Progenitor cell of endocrine pancreas (in vitro differentiated cells): ENCODE results near the gene XNDC1N. TPM values are rescaled to one million over a fixed set of nuclear protein-coding genes. Genes with fewer than 3 reads are reported as not detected.

Source experiments
- DNase-seq: peaks from one replicate; pipeline ENCODE4 v3.0.0; 2021; ENCODE audit warnings: low spot score; ENCODE audit not compliant: unreplicated experiment
- H3K27ac Mint-ChIP-seq: 2 replicates; pipeline ENCODE4 v1.8.0; 2021; ENCODE audit warnings: mild to moderate bottlenecking, moderate library complexity, mixed read lengths
- H3K27me3 Mint-ChIP-seq: 2 replicates; pipeline ENCODE4 v1.8.0; 2021; ENCODE audit warnings: mixed read lengths
- H3K36me3 Mint-ChIP-seq: 2 replicates; pipeline ENCODE4 v1.8.0; 2022; ENCODE audit warnings: mixed read lengths; ENCODE audit not compliant: insufficient read depth
- H3K4me1 Mint-ChIP-seq: 2 replicates; pipeline ENCODE4 v1.8.0; 2021; ENCODE audit warnings: low read depth, mixed read lengths
- H3K4me3 Mint-ChIP-seq: 2 replicates; pipeline ENCODE4 v1.8.0; 2021; ENCODE audit warnings: low read depth, mild to moderate bottlenecking, moderate library complexity, mixed read lengths
- H3K9me3 Mint-ChIP-seq: 2 replicates; pipeline ENCODE4 v1.8.0; 2021; ENCODE audit warnings: low read depth, mixed read lengths
- total RNA-seq: library from RNA; stranded (reverse); gene quantifications from 2 replicates; pipeline ENCODE4 v1.2.1, GENCODE V29; 2021
- TF ChIP-seq, protein P1 (sequence below): fragments of 200-600 bp; sonication (generic); IDR thresholded peaks from one replicate; pipeline ENCODE4 v1.5.0; 2021; ENCODE audit warnings: antibody characterized with exemption, mild to moderate bottlenecking; ENCODE audit not compliant: unreplicated experiment

XNDC1N gene
- total RNA-seq, 1 donor from 2014 or later, result 12.3 TPM

DNA sequence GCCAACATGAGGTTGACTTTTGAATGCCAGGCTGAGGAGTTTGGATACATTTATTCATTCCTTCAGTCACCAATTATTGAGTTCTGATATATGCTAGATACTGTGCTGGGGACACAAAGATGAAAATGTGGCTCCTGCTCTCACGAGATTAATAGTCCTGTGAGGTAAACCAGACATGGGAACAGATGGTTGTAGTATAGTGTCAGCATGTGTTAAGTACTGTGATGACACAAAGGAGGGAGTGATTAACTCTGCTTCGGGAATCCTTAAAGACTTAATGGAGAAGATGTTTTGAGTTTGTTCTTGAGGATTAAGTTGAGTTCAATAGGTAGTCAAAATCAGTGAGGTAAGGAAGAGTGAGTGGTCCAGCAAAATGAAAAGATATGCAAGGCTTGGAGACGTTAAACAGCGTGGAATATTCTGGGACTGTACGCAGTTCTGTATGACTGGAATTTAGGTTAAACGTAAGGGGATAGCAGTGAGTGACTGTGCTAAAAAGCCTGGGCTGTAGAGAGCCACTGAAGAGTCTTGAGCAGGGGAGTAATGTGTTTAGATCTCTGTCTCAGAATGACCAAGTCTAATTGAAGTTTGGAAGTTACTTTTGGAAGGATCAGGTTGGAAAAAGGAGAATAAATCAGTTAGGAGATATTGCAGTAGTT is 12.3 kb upstream of the XNDC1N start:
- peaks cover 3% of the 10 kb centered on the region for H3K36me3 Mint-ChIP-seq
- TF ChIP-seq, protein P1, sequence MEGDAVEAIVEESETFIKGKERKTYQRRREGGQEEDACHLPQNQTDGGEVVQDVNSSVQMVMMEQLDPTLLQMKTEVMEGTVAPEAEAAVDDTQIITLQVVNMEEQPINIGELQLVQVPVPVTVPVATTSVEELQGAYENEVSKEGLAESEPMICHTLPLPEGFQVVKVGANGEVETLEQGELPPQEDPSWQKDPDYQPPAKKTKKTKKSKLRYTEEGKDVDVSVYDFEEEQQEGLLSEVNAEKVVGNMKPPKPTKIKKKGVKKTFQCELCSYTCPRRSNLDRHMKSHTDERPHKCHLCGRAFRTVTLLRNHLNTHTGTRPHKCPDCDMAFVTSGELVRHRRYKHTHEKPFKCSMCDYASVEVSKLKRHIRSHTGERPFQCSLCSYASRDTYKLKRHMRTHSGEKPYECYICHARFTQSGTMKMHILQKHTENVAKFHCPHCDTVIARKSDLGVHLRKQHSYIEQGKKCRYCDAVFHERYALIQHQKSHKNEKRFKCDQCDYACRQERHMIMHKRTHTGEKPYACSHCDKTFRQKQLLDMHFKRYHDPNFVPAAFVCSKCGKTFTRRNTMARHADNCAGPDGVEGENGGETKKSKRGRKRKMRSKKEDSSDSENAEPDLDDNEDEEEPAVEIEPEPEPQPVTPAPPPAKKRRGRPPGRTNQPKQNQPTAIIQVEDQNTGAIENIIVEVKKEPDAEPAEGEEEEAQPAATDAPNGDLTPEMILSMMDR, result no peak
- H3K4me1 Mint-ChIP-seq, result peaks cover 9% of the 10 kb centered on the region
- no peaks in the 10 kb centered on the region for H3K9me3 Mint-ChIP-seq
- no peak for DNase-seq
- H3K4me3 Mint-ChIP-seq, result no peak overlapping the region
- no peaks in the 10 kb centered on the region for H3K27me3 Mint-ChIP-seq
- H3K27ac Mint-ChIP-seq, result no peak overlapping the region

DNA sequence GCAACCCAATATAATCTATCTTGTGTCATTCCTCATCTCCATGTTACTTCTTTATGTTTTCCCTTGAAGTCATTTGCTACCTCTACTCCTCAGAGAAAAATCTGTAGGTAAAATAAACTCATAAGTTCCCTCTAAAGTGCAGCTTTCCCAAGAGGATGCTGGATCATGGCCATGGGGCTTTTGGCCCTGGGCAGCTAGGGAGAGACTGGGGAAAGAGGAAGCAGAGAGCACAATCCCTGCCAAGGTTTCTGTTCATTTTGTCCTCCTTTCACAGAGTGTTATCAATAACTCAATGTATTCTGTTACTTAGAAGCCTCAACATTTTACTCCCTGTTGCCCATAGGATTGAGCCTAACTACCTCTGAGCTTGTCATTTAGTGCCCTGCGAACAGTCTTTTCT is 9.4 kb upstream of the XNDC1N start:
- Mint-ChIP-seq H3K27me3 (no peaks in the 10 kb centered on the region), H3K36me3 (peaks cover 2% of the 10 kb centered on the region), H3K27ac (no peak overlapping the region), H3K4me1 (no peaks in the 10 kb centered on the region), H3K9me3 (no peaks in the 10 kb centered on the region), H3K4me3 (no peak overlapping the region)
- DNase-seq, result no peak
- TF ChIP-seq, protein P1, result no peak

DNA sequence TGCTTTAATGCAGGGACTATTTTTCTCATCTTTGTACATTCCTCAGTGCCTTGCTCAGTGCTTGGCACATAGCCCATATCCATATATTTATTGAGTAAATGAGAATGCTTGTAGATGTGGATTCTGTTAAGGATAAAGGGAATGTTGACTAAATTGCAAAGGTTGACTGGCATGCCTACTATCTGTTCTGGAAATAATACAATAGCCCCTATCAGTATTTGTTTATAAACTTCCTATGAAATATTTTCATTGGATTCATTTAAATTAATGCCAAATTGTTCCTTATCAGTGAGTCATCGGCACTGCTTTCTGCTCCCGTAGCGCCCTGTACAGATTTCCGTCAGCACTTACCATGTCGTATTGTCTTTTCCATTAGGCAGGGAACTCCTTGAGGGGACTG is 8.4 kb upstream of the XNDC1N start:
- Mint-ChIP-seq H3K4me1 (no peaks in the 10 kb centered on the region), H3K27me3 (no peaks in the 10 kb centered on the region)
- TF ChIP-seq, protein P1, result no peak

DNA sequence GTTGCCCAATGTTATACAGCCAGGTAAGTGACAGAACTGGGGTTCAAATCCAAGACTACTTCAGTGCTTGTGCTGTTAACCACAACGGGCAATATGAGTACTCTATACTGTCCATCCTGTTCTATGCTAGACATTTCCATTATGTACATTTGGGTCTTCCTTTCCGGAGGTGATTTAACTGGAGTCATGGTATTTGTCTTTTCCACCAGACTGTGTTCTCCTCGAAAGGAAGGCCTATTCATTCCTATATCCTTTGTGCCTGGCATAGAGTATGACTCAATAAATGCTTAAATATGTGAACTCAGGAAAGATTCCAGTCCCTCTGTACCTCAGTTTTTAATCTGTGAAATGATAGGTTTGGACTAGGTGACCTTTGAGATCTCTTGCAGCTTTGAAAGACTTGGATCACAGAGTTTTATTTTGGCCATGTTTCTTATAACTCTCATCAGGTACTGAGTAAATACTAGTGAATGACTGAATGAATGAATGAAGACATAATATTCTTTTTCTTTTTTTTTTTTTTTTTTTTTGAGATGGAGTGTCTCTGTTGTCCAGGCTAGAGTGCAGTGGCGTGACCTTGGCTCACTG is 7.0 kb upstream of the XNDC1N start:
- Mint-ChIP-seq H3K9me3 (no peaks in the 10 kb centered on the region), H3K27ac (no peak overlapping the region), H3K36me3 (peaks cover 2% of the 10 kb centered on the region), H3K4me3 (no peak overlapping the region), H3K27me3 (no peaks in the 10 kb centered on the region), H3K4me1 (no peaks in the 10 kb centered on the region)
- DNase-seq, result no peak
- TF ChIP-seq, protein P1, result no peak

More for the DNA sequence above, 8.4 kb upstream of the XNDC1N start:
- DNase-seq, result no peak
- no peak overlapping the region for H3K27ac Mint-ChIP-seq
- H3K4me3 Mint-ChIP-seq, result no peak overlapping the region
- H3K9me3 Mint-ChIP-seq, result no peaks in the 10 kb centered on the region
- H3K36me3 Mint-ChIP-seq, result peaks cover 2% of the 10 kb centered on the region

DNA sequence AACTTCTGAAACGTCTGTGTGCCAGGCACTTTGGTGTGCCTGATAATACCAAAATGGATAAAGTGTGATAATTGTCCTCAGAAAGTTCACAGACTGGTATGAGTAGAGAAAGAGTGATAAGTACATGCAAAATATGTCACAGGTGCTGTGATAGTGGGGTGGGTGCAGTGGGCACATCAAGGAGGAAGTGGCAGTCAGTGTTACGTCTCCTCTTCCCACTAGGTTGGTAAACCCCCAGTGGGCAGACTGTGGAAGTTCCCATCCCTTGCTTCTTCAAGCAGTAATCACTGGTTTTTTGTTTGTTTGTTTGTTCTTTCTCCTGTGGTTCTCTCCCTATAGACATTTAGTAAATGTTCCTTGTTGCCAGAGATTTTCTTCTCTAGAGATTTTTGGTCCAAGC is 5.8 kb upstream of the XNDC1N start:
- TF ChIP-seq, protein P1, result no peak
- DNase-seq, result no peak
- no peaks in the 10 kb centered on the region for H3K27me3 Mint-ChIP-seq
- H3K9me3 Mint-ChIP-seq, result no peaks in the 10 kb centered on the region
- H3K27ac Mint-ChIP-seq, result no peak overlapping the region
- peaks cover 2% of the 10 kb centered on the region for H3K36me3 Mint-ChIP-seq
- peaks cover 11% of the 10 kb centered on the region for H3K4me1 Mint-ChIP-seq
- H3K4me3 Mint-ChIP-seq, result no peak overlapping the region
